ENCODE results near the gene GABPB1.

DNA sequence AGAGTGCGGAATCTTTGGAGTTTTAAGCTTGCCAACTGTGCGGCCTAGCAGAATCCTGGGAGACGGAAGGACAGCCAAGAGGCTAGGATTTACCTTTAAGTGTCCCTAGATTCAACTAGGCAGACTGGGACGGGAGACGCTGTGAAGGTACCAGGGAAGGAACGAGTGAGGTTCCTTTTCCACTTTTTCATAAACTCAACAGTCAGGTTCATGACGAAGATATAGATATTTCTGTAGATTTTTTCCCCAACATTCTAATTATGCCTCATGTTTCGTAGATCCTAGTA, 564 bp upstream of the GABPB1 start:
- TF ChIP-seq, protein P1, sequence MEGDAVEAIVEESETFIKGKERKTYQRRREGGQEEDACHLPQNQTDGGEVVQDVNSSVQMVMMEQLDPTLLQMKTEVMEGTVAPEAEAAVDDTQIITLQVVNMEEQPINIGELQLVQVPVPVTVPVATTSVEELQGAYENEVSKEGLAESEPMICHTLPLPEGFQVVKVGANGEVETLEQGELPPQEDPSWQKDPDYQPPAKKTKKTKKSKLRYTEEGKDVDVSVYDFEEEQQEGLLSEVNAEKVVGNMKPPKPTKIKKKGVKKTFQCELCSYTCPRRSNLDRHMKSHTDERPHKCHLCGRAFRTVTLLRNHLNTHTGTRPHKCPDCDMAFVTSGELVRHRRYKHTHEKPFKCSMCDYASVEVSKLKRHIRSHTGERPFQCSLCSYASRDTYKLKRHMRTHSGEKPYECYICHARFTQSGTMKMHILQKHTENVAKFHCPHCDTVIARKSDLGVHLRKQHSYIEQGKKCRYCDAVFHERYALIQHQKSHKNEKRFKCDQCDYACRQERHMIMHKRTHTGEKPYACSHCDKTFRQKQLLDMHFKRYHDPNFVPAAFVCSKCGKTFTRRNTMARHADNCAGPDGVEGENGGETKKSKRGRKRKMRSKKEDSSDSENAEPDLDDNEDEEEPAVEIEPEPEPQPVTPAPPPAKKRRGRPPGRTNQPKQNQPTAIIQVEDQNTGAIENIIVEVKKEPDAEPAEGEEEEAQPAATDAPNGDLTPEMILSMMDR (IDR thresholded peaks at IDR 0.05), result no peak
- no peak for TF ChIP-seq POLR2A (IDR thresholded peaks at IDR 0.05)

All from body of pancreas (tissue), 4 donors.